Measurements from ENCODE around the gene EPHX1.

The EPHX1 gene

GRCh38 chr1:225859151-225859550 is 49.2 kb downstream of the EPHX1 start:
- TF ChIP-seq SIN3A (IDR thresholded peaks at IDR 0.05; ENCODE audit: borderline replicate concordance, insufficient read depth, low read length) (no peak), POLR2AphosphoS5 (IDR thresholded peaks at IDR 0.05; ENCODE audit: low read depth, low read length) (no peak), TAF1 (IDR thresholded peaks at IDR 0.05; ENCODE audit: borderline replicate concordance, insufficient read depth, low read length) (no peak), FOXP2 (optimal IDR thresholded peaks at IDR 0.05; ENCODE audit: borderline replicate concordance, extremely low read depth, extremely low read length, insufficient read depth) (no peak)
- TF ChIP-seq, protein P1, sequence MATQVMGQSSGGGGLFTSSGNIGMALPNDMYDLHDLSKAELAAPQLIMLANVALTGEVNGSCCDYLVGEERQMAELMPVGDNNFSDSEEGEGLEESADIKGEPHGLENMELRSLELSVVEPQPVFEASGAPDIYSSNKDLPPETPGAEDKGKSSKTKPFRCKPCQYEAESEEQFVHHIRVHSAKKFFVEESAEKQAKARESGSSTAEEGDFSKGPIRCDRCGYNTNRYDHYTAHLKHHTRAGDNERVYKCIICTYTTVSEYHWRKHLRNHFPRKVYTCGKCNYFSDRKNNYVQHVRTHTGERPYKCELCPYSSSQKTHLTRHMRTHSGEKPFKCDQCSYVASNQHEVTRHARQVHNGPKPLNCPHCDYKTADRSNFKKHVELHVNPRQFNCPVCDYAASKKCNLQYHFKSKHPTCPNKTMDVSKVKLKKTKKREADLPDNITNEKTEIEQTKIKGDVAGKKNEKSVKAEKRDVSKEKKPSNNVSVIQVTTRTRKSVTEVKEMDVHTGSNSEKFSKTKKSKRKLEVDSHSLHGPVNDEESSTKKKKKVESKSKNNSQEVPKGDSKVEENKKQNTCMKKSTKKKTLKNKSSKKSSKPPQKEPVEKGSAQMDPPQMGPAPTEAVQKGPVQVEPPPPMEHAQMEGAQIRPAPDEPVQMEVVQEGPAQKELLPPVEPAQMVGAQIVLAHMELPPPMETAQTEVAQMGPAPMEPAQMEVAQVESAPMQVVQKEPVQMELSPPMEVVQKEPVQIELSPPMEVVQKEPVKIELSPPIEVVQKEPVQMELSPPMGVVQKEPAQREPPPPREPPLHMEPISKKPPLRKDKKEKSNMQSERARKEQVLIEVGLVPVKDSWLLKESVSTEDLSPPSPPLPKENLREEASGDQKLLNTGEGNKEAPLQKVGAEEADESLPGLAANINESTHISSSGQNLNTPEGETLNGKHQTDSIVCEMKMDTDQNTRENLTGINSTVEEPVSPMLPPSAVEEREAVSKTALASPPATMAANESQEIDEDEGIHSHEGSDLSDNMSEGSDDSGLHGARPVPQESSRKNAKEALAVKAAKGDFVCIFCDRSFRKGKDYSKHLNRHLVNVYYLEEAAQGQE (IDR thresholded peaks at IDR 0.05; ENCODE audit: insufficient read depth in 1 of 2, low read depth in 2 of 2, low read length in 2 of 2) = no peak

GRCh38 chr1:225860107-225860506 is 50.2 kb downstream of the EPHX1 start:
- no peak for TF ChIP-seq TAF1 (IDR thresholded peaks at IDR 0.05; ENCODE audit: borderline replicate concordance, insufficient read depth, low read length)
- no peak for TF ChIP-seq SIN3A (IDR thresholded peaks at IDR 0.05; ENCODE audit: borderline replicate concordance, insufficient read depth, low read length)
- TF ChIP-seq, protein P1 (IDR thresholded peaks at IDR 0.05; ENCODE audit: insufficient read depth in 1 of 2, low read depth in 2 of 2, low read length in 2 of 2) = no peak
- TF ChIP-seq FOXP2 (optimal IDR thresholded peaks at IDR 0.05; ENCODE audit: borderline replicate concordance, extremely low read depth, extremely low read length, insufficient read depth) = no peak
- TF ChIP-seq POLR2AphosphoS5 (IDR thresholded peaks at IDR 0.05; ENCODE audit: low read depth, low read length) = no peak

DNA sequence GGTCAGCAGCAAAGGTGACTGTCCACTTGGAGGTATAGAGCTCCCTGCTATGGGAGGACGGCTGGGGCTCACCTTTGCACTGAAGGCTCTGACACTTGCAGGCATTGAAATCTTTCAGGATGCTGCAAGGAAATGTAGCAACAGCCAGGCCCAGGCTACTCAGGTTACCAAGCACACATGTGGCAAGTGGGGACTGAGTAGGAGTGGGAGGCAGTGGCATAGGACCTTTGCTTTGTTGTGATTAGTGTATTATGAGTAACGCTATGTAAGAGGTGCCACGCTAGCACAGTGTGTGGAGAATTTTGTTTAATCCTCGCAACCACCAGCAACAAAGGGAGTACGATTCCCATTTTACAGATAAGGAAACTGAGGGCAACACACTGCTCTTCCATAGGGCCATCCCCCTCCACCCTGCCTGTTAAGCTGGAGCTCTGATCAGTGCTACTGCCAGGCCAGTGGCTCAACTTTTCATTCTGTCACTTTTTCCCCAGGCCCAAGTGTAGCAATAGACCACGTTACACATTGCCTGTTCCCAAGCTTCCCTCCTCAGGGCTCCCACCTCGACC is 51.0 kb downstream of the EPHX1 start:
- no peak for TF ChIP-seq SIN3A (IDR thresholded peaks at IDR 0.05; ENCODE audit: borderline replicate concordance, insufficient read depth, low read length)

GRCh38 chr1:225861834-225862580 is 52.1 kb downstream of the EPHX1 start:
- TF ChIP-seq POLR2AphosphoS5 (IDR thresholded peaks at IDR 0.05; ENCODE audit: low read depth, low read length) (no peak), TAF1 (IDR thresholded peaks at IDR 0.05; ENCODE audit: borderline replicate concordance, insufficient read depth, low read length) (no peak), FOXP2 (optimal IDR thresholded peaks at IDR 0.05; ENCODE audit: borderline replicate concordance, extremely low read depth, extremely low read length, insufficient read depth) (no peak), SIN3A (IDR thresholded peaks at IDR 0.05; ENCODE audit: borderline replicate concordance, insufficient read depth, low read length) (no peak)
- TF ChIP-seq, protein P1 (IDR thresholded peaks at IDR 0.05; ENCODE audit: insufficient read depth in 1 of 2, low read depth in 2 of 2, low read length in 2 of 2) = no peak

DNA sequence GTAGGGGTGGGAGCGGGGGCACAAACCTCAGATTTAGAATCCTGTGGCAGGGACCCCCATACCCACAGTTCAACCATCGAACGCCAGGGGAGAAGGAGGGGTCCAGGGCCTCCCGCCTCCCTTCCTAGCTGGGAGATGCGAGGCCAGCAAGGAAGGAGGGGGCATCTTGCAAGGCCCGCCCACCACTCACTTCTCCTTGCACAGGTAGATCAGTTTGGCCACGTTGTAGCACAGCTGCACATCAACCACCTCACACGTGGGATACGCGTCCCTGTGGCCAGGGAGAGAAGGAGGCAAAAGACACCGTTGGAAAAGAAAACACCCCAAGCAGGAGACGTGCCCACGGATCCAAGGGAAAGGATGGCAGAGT is 52.6 kb downstream of the EPHX1 start:
- no peak for TF ChIP-seq TAF1 (IDR thresholded peaks at IDR 0.05; ENCODE audit: borderline replicate concordance, insufficient read depth, low read length)
- TF ChIP-seq SIN3A (IDR thresholded peaks at IDR 0.05; ENCODE audit: borderline replicate concordance, insufficient read depth, low read length) = no peak
- no peak for TF ChIP-seq POLR2AphosphoS5 (IDR thresholded peaks at IDR 0.05; ENCODE audit: low read depth, low read length)
- TF ChIP-seq, protein P1 (IDR thresholded peaks at IDR 0.05; ENCODE audit: insufficient read depth in 1 of 2, low read depth in 2 of 2, low read length in 2 of 2) = no peak
- no peak for TF ChIP-seq FOXP2 (optimal IDR thresholded peaks at IDR 0.05; ENCODE audit: borderline replicate concordance, extremely low read depth, extremely low read length, insufficient read depth)
